Right renal pelvis (tissue), 4 donors: ENCODE measurements around the gene CCNK. TPM values are rescaled to one million over a fixed set of nuclear protein-coding genes. Genes with fewer than 3 reads are reported as not detected.

Experiments used
- DNase-seq, 4 donors: peaks; one replicate each; pipeline ENCODE4 v3.0.0-alpha.2; 2013; ENCODE audit warnings: low read depth in 4 of 4, low spot score in 3 of 4, missing footprints in 1 of 4
- polyA plus RNA-seq, 4 donors: library from polyadenylated mRNA; unstranded; fragments of 120-200 nt; gene quantifications; one replicate each; pipeline ENCODE4 v1.2.1, GENCODE V29; 2013; ENCODE audit not compliant: insufficient read length in 4 of 4

The CCNK gene
- polyA plus RNA-seq, 4 donors = 41.7 to 54.9 (median 48.3) TPM

GRCh38 chr14:99532310-99532709, 51.1 kb downstream of the CCNK start:
- DNase-seq = no peak

- no peak for DNase-seq
Measured at GRCh38 chr14:99534333-99534732, 53.1 kb downstream of the CCNK start.

- DNase-seq = no peak
Measured at GRCh38 chr14:99534863-99535262, 53.7 kb downstream of the CCNK start.

GRCh38 chr14:99535448-99535847, 54.2 kb downstream of the CCNK start:
- DNase-seq = no peak

GRCh38 chr14:99535908-99536778, 54.9 kb downstream of the CCNK start:
- no peak for DNase-seq

- no peak for DNase-seq
Measured at GRCh38 chr14:99537399-99537798, 56.2 kb downstream of the CCNK start.

- no peak for DNase-seq
Measured at GRCh38 chr14:99538275-99538674, 57.1 kb downstream of the CCNK start.

- no peak for DNase-seq
Measured at GRCh38 chr14:99538733-99539132, 57.5 kb downstream of the CCNK start.

- DNase-seq = no peak
Measured at GRCh38 chr14:99539491-99539890, 58.3 kb downstream of the CCNK start.

GRCh38 chr14:99540196-99541032, 59.2 kb downstream of the CCNK start:
- no peak for DNase-seq

GRCh38 chr14:99541211-99541610, 60.0 kb downstream of the CCNK start:
- no peak for DNase-seq

- no peak for DNase-seq
Measured at GRCh38 chr14:99541677-99542470, 60.7 kb downstream of the CCNK start.

- no peak for DNase-seq
Measured at GRCh38 chr14:99542566-99542965, 61.4 kb downstream of the CCNK start.

- no peak for DNase-seq
Measured at GRCh38 chr14:99543370-99543769, 62.2 kb downstream of the CCNK start.

GRCh38 chr14:99543985-99544384, 62.8 kb downstream of the CCNK start:
- DNase-seq = no peak

GRCh38 chr14:99544991-99545390, 63.8 kb downstream of the CCNK start:
- DNase-seq = no peak

GRCh38 chr14:99545586-99545985, 64.4 kb downstream of the CCNK start:
- no peak for DNase-seq

- no peak for DNase-seq
Measured at GRCh38 chr14:99546234-99546879, 65.1 kb downstream of the CCNK start.

- DNase-seq = no peak
Measured at GRCh38 chr14:99548255-99548654, 67.0 kb downstream of the CCNK start.

GRCh38 chr14:99548871-99549515, 67.8 kb downstream of the CCNK start:
- DNase-seq = no peak
